HEK293 (cell line): ENCODE data around the gene RPS25.

ENCODE experiments used
- CTCF ChIP-seq: fragments of 450-650 bp; formaldehyde crosslinking; IDR thresholded peaks from 2 replicates; pipeline ENCODE4 v1.5.1; 2016; ENCODE audit warnings: missing biosample characterization, missing genetic modification characterization
- REST ChIP-seq: fragments of 450-650 bp; formaldehyde crosslinking; IDR thresholded peaks from 2 replicates; pipeline ENCODE4 v1.5.1; 2016; ENCODE audit warnings: missing biosample characterization, missing genetic modification characterization
- ZNF10 ChIP-seq: fragments of 450-650 bp; formaldehyde crosslinking; IDR thresholded peaks from 2 replicates; pipeline ENCODE4 v1.5.1; 2017; ENCODE audit warnings: missing biosample characterization, missing genetic modification characterization
- ZNF707 ChIP-seq: fragments of 450-650 bp; formaldehyde crosslinking; IDR thresholded peaks from 2 replicates; pipeline ENCODE4 v1.5.1; 2016; ENCODE audit warnings: missing biosample characterization, missing genetic modification characterization
- ZNF792 ChIP-seq: fragments of 450-650 bp; formaldehyde crosslinking; IDR thresholded peaks from 2 replicates; pipeline ENCODE4 v1.5.1; 2016; ENCODE audit warnings: missing biosample characterization, missing genetic modification characterization

DNA sequence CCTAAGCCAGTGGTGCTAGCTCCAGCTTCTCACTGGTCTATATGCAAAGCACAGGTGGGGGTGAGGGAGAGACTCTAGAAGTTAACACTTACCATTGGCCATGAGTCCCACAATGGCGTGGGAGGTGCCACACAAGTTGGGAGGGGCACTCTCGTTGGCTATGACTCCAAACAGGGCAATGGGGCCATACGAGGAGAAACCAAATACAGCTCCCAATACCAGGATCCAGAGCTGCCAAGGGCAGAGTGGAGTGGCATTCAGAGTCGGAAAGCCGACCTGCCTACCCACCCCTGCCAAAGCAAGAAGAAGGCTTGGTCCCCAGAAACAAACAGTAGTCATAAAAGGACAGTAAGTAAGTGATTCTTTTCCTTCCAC lies 6.9 kb upstream of the RPS25 start:
- TF ChIP-seq CTCF (tag by site-specific recombination) = no peak
- TF ChIP-seq ZNF10 (tag by site-specific recombination) = no peak
- TF ChIP-seq REST = no peak
- no peak for TF ChIP-seq ZNF792 (tag by site-specific recombination)
- no peak for TF ChIP-seq ZNF707
